OCI-LY7 (cell line): ENCODE data around the gene ALG14.
"Not testable (repeated sequence)": the region's sequence is repeated elsewhere in the genome, so short reads cannot be mapped to it uniquely, and the experiment has no call there.

Source experiments
- CTCF ChIP-seq: fragments of 200-600 bp; sonication (generic); conservative IDR thresholded peaks from 2 replicates; pipeline ENCODE4 v1.5.1; 2014; ENCODE audit warnings: mild to moderate bottlenecking, antibody characterized with exemption, low read length, moderate library complexity, mixed read lengths
- EZH2phosphoT487 ChIP-seq: fragments of 200-600 bp; sonication (generic); IDR thresholded peaks from 2 replicates; pipeline ENCODE4 v1.6.1; 2018; ENCODE audit warnings: low read depth, borderline replicate concordance, mild to moderate bottlenecking, mixed run types, antibody characterized with exemption, low read length, moderate library complexity, mixed read lengths

DNA sequence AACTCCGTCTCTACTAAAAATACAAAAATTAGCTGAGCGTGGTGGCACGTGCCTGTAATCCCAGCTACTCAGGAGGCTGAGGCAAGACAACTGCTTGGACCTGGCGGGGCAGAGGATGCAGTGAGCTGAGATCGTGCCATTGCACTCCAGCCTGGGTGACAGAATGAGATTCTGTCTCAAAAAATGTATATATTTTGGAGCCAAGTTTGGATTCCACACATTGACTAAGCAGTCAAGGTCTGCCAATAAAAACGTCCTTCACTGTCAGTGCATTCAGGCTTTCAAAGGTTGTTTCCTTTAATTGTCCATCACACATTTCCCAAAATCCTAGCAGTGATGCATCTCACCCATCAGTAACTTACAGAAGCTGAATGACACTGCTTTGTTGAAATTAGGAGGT lies 77.2 kb downstream of the ALG14 start:
- not testable (repeated sequence) for TF ChIP-seq CTCF, EZH2phosphoT487
